Stomach (tissue), 4 donors: Measurements from ENCODE around the gene BNIP2.

Experiments
- CTCF ChIP-seq, 7 experiments: fragments of 450-650 bp in 4 of 7; fragments of 200-600 bp in 3 of 7; sonication (generic) in 3 of 7; IDR thresholded peaks; one replicate each; pipeline ENCODE4 v1.5.1; 2016 to 2019; ENCODE audit warnings: antibody characterized with exemption in 7 of 7, control low read depth in 2 of 7, mild to moderate bottlenecking in 1 of 7
- POLR2A ChIP-seq, 4 donors: fragments of 450-650 bp; IDR thresholded peaks; one replicate each; pipeline ENCODE4 v1.6.1; 2016; ENCODE audit warnings: antibody characterized with exemption in 4 of 4, control low read depth in 2 of 4, mild to moderate bottlenecking in 1 of 4, moderate library complexity in 1 of 4

GRCh38 chr15:59736181-59736580 is 47.1 kb upstream of the BNIP2 start:
- TF ChIP-seq CTCF (IDR thresholded peaks at IDR 0.05) (no peak), POLR2A (IDR thresholded peaks at IDR 0.05) (no peak)
